OCI-LY7 (cell line): Measurements from ENCODE around the gene CXCL6. TPM values are rescaled to one million over a fixed set of nuclear protein-coding genes. Genes with fewer than 3 reads are reported as not detected.

Source experiments
- BruUV-seq: library from RNA; stranded (reverse); fragments of 400-500 nt; replicated peaks from 2 replicates; lab custom pipeline; 2021; lab: Mats Ljungman, UMichigan
- CTCF ChIA-PET: fragments of 300-600 bp; sonication (Branson Sonifier 250); formaldehyde crosslinking; loops from one replicate; lab custom pipeline; 2022; ENCODE audit warnings: antibody characterized with exemption; ENCODE audit not compliant: unreplicated experiment; lab: Charles Lee
- POLR2A ChIA-PET: fragments of 300-600 bp; sonication (Branson Sonifier 250); formaldehyde crosslinking; loops from one replicate; lab custom pipeline; 2022; ENCODE audit warnings: antibody characterized with exemption; lab: Charles Lee
- DNase-seq: peaks from one replicate; pipeline ENCODE4 v3.0.0-alpha.2; 2015; ENCODE audit warnings: low spot score
- H2AFZ ChIP-seq: fragments of 200-600 bp; sonication (generic), shearing (Covaris generic); 2 replicates; pipeline ENCODE4 v1.6.1; 2014; ENCODE audit warnings: mild to moderate bottlenecking, antibody characterized with exemption, low read length, moderate library complexity
- H3K27ac ChIP-seq: fragments of 200-600 bp; sonication (generic); 2 replicates; pipeline ENCODE4 v1.5.1; 2014; ENCODE audit warnings: mixed run types, low read depth, mild to moderate bottlenecking, moderate library complexity, low read length, inconsistent platforms; ENCODE audit not compliant: poor library complexity, severe bottlenecking
- H3K36me3 ChIP-seq: fragments of 200-600 bp; sonication (generic); 2 replicates; pipeline ENCODE4 v1.6.1; 2014; ENCODE audit warnings: mild to moderate bottlenecking, antibody characterized with exemption, low read length, moderate library complexity, mixed read lengths; ENCODE audit not compliant: insufficient read depth
- H3K4me1 ChIP-seq: fragments of 200-600 bp; sonication (generic); 2 replicates; pipeline ENCODE4 v1.5.1; 2014; ENCODE audit warnings: mild to moderate bottlenecking, low read length; ENCODE audit not compliant: insufficient read depth, poor library complexity, severe bottlenecking
- H3K4me2 ChIP-seq: fragments of 200-600 bp; sonication (generic); 2 replicates; pipeline ENCODE4 v1.6.1; 2014; ENCODE audit warnings: mild to moderate bottlenecking, low read length
- H3K4me3 ChIP-seq: fragments of 200-600 bp; sonication (generic); 2 replicates; pipeline ENCODE4 v1.5.1; 2014; ENCODE audit warnings: mild to moderate bottlenecking, low read depth, low read length; ENCODE audit not compliant: poor library complexity, severe bottlenecking
- H3K79me2 ChIP-seq: fragments of 200-600 bp; sonication (generic); 2 replicates; pipeline ENCODE4 v1.6.1; 2016; ENCODE audit warnings: low read depth, mild to moderate bottlenecking, low read length, moderate library complexity, mixed read lengths; ENCODE audit not compliant: insufficient read depth
- H3K9me2 ChIP-seq: fragments of 200-600 bp; sonication (generic); 2 replicates; pipeline ENCODE4 v1.6.1; 2016; ENCODE audit warnings: mild to moderate bottlenecking, low read length, mixed read lengths; ENCODE audit not compliant: insufficient read depth
- H3K9me3 ChIP-seq: fragments of 200-600 bp; sonication (generic); 2 replicates; pipeline ENCODE4 v1.6.1; 2014; ENCODE audit warnings: mild to moderate bottlenecking, mixed run types, low read length, mixed read lengths
- H4K20me1 ChIP-seq: fragments of 200-600 bp; sonication (generic); 2 replicates; pipeline ENCODE4 v1.6.1; 2014; ENCODE audit warnings: mild to moderate bottlenecking, antibody characterized with exemption, low read length, moderate library complexity, mixed read lengths; ENCODE audit not compliant: insufficient read depth
- CTCF ChIP-seq: fragments of 200-600 bp; sonication (generic); conservative IDR thresholded peaks from 2 replicates; pipeline ENCODE4 v1.5.1; 2014; ENCODE audit warnings: mild to moderate bottlenecking, antibody characterized with exemption, low read length, moderate library complexity, mixed read lengths
- EZH2phosphoT487 ChIP-seq: fragments of 200-600 bp; sonication (generic); IDR thresholded peaks from 2 replicates; pipeline ENCODE4 v1.6.1; 2018; ENCODE audit warnings: low read depth, borderline replicate concordance, mild to moderate bottlenecking, mixed run types, antibody characterized with exemption, low read length, moderate library complexity, mixed read lengths
- intact Hi-C: fragments of 100-400 bp; cut with micrococcal nuclease; formaldehyde crosslinking; loops from one replicate; pipeline ENCODE4 v1.10.0; 2022; ENCODE audit not compliant: unreplicated experiment
- total RNA-seq, 2 experiments: library from RNA; depleted of rRNA in 1 of 2; stranded (reverse); fragments of >200 nt in 1 of 2; shearing (Covaris generic) in 1 of 2; gene quantifications; 2 replicates each; pipeline ENCODE4 v1.2.3, GENCODE V29; 2014 to 2022

CXCL6 gene
- total RNA-seq, 2 experiments from 2014 or later: not detected

GRCh38 chr4:73869130-73870055 is 32.9 kb downstream of the CXCL6 start, which contains the start of gene CXCL1:
CXCL1 (plus strand) TSS chr4:73869393; CDS start chr4:73869471, 78 bp downstream.
- Histone ChIP-seq H3K4me2 (no peak within 1 kb of the TSS), H4K20me1 (no peaks in the 10 kb centered on the region), H3K4me1 (no peaks in the 10 kb centered on the region), H3K36me3 (no peaks in the 10 kb centered on the region), H2AFZ (no peak within 1 kb of the TSS), H3K27ac (no peak within 1 kb of the TSS), H3K4me3 (no peak within 1 kb of the TSS), H3K9me3 (no peaks in the 10 kb centered on the region), H3K9me2 (no peaks in the 10 kb centered on the region), H3K79me2 (no peaks in the 10 kb centered on the region)
- ChIA-PET CTCF (no interaction called here), POLR2A (no interaction called here)
- TF ChIP-seq EZH2phosphoT487 (no peak), CTCF (no peak)
- intact Hi-C loops: no loop called here
- no TSS peak for BruUV-seq
- DNase-seq: no peak

GRCh38 chr4:73870260-73870659 is 33.8 kb downstream of the CXCL6 start:
- CTCF ChIA-PET: no interaction called here
- no peaks in the 10 kb centered on the region for H3K36me3 ChIP-seq
- H3K79me2 ChIP-seq: no peaks in the 10 kb centered on the region
- TF ChIP-seq EZH2phosphoT487 (no peak), CTCF (no peak)
- H3K9me2 ChIP-seq: no peaks in the 10 kb centered on the region
- no peaks in the 10 kb centered on the region for H4K20me1 ChIP-seq
- no peaks in the 10 kb centered on the region for H3K4me1 ChIP-seq
- intact Hi-C loops: no loop called here
- H3K27ac ChIP-seq: no peak overlapping the region
- BruUV-seq: no TSS peak
- no peak for DNase-seq
- H3K9me3 ChIP-seq: no peaks in the 10 kb centered on the region
- H3K4me2 ChIP-seq: no peak overlapping the region
- no peak overlapping the region for H3K4me3 ChIP-seq
- no peak overlapping the region for H2AFZ ChIP-seq
- POLR2A ChIA-PET: no interaction called here

- intact Hi-C loops: no loop called here
- Histone ChIP-seq H4K20me1 (no peaks in the 10 kb centered on the region), H3K79me2 (no peaks in the 10 kb centered on the region), H3K9me3 (no peaks in the 10 kb centered on the region), H3K4me2 (no peak overlapping the region), H2AFZ (no peak overlapping the region), H3K36me3 (no peaks in the 10 kb centered on the region), H3K4me3 (no peak overlapping the region), H3K27ac (no peak overlapping the region), H3K9me2 (no peaks in the 10 kb centered on the region), H3K4me1 (no peaks in the 10 kb centered on the region)
- no TSS peak for BruUV-seq
- CTCF ChIA-PET: no interaction called here
- POLR2A ChIA-PET: no interaction called here
- TF ChIP-seq EZH2phosphoT487: no peak
- DNase-seq: no peak
Measured at GRCh38 chr4:73870768-73871167, 34.3 kb downstream of the CXCL6 start.
